ENCODE data around the gene OR2T3. TPM values are rescaled to one million over a fixed set of nuclear protein-coding genes. Genes with fewer than 3 reads are reported as not detected.
A peak's percentile ranks its signal among the peaks of the same experiment; 100 is the strongest.
"Not testable (repeated sequence)": the region's sequence is repeated elsewhere in the genome, so short reads cannot be mapped to it uniquely, and the experiment has no call there.

Gene OR2T3
- total RNA-seq, 6 donors from 2014 or later: not detected

DNA sequence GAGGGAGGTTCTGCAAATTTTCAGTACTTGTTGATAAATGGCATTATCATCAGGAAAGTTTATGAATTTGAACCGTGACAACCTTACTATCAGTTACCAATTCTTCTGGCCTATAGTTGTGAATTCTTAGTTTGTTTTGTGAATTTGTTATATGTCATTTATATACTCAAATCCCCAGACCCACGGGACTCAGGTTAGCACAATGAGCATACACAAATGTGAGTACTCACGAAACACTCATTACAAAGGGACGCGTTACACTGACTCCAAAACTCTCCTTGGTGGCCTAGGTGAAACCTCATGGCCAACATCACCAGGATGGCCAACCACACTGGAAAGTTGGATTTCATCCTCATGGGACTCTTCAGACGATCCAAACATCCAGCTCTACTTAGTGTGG lies 15.1 kb downstream of the OR2T3 start, which contains the start of gene OR2T5:
OR2T5 (plus strand) TSS at position 301 of the 400 bp plus-strand sequence; CDS start at position 301, 0 bp downstream.
- ATAC-seq (ENCODE audit: low FRiP score in 2 of 2); H3K4me3 ChIP-seq; H3K36me3 ChIP-seq; H3K27me3 ChIP-seq; H3K9me3 ChIP-seq; DNase-seq; H3K4me1 ChIP-seq; H3K27ac ChIP-seq: not testable (repeated sequence)
- WGBS, 2 donors: 77% methylated on average over 4 of the region's 6 CpGs; no CpG with 5 or more reads in 1 of the 2 donors

- not testable (repeated sequence) for ATAC-seq (ENCODE audit: low FRiP score in 2 of 2); H3K4me3 ChIP-seq; H3K9me3 ChIP-seq; H3K27me3 ChIP-seq; H3K4me1 ChIP-seq; DNase-seq; H3K36me3 ChIP-seq; H3K27ac ChIP-seq
- WGBS, 2 donors: no CpG with 5 or more reads among the region's 5 CpGs
These were observed 23.5 kb downstream of the OR2T3 start for GRCh38 chr1:248496661-248497060.

DNA sequence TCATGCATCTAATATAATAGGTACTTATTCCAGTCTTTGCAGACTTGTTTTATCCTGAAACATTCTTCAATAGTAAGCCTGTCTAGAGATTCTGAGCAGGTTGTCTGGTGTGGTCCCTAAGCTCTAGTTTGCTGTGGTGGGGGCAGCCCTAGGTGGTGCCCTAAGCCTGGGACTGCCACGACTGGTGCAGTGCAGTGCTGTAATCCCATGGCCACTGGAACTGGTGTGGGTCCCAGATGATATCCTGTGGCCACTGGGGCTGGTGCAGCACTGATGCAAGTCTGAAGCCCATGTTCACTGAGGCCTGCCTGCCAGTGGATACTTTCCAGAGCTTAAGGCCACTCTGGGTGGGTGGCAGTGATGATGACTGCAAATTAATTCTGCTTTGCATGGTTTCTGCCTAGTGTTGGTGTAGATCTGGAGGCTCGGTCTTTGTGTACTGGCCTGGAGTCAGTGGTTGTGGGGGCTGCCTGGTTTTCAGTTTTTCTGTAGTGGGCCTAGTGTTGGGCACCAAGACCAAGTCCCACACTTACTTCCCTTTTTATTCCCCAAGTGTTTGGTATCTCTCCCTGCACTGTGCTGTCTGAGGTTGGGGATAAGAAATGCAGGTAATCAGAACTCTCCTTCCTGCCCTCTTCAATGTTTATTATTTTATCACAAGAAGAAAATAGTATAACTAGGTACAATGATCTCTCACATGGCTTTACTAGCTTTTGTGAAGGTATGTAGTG lies 27.3 kb downstream of the OR2T3 start:
- not testable (repeated sequence) for H3K4me1 ChIP-seq, H3K27me3 ChIP-seq, DNase-seq, H3K4me3 ChIP-seq, H3K27ac ChIP-seq, H3K9me3 ChIP-seq, H3K36me3 ChIP-seq
- ATAC-seq (ENCODE audit: low FRiP score in 2 of 2): peak in 1 of 2 donors; percentile 45
- 71 to 83% methylated on average over 1 of the region's 2 CpGs for WGBS, 2 donors

DNA sequence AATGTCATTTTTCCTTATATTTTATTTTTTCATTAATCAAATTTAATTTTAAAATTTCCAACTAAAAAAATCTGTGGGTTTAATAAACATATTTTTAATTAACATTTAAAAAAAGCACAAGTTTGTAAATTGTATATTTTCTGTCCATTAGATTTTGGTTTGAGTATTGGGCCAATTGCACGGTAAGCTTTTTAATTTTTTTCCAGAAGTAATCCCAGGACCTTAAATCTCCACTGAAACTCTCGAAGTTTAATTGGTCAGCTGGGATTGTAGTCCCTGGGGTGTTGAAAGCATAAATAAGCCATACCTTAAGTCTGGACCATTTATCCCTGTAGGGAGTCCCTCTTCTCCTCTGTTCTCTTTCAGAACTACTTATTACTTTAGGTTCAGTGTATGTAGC lies 34.6 kb downstream of the OR2T3 start, which contains the start of gene OR2G6:
OR2G6 (plus strand) TSS at position 301 of the 400 bp plus-strand sequence. CDS start 13,574 bp downstream, outside the sequence.
- no CpG with 5 or more reads among the region's 2 CpGs for WGBS, 2 donors
- H3K9me3 ChIP-seq; H3K36me3 ChIP-seq; ATAC-seq (ENCODE audit: low FRiP score in 2 of 2); H3K27me3 ChIP-seq; DNase-seq; H3K4me1 ChIP-seq; H3K27ac ChIP-seq; H3K4me3 ChIP-seq: not testable (repeated sequence)

GRCh38 chr1:248510217-248510616 lies 37.1 kb downstream of the OR2T3 start:
- H3K27ac ChIP-seq; ATAC-seq (ENCODE audit: low FRiP score in 2 of 2); H3K9me3 ChIP-seq; H3K36me3 ChIP-seq; H3K4me1 ChIP-seq; DNase-seq; H3K4me3 ChIP-seq; H3K27me3 ChIP-seq: not testable (repeated sequence)

- Histone ChIP-seq H3K36me3 (no peaks in the 10 kb centered on the region), H3K4me1 (no peaks in the 10 kb centered on the region), H3K4me3 (no peak overlapping the region), H3K27me3 (no peaks in the 10 kb centered on the region), H3K9me3 (peaks cover 0 to 4% (median 0%) of the 10 kb centered on the region in 4 donors), H3K27ac (no peak overlapping the region)
- TF ChIP-seq CTCF (IDR thresholded peaks at IDR 0.05): no peak
- TF ChIP-seq POLR2AphosphoS5 (IDR thresholded peaks at IDR 0.05): no peak
- no peak for TF ChIP-seq EP300 (IDR thresholded peaks at IDR 0.05)
- no peak for TF ChIP-seq POLR2A (IDR thresholded peaks at IDR 0.05)
- 84 to 85% methylated on average over 12 of the region's 12 CpGs for WGBS, 2 donors
- no peak for ATAC-seq (ENCODE audit: low FRiP score in 2 of 2)
- peak in 1 of 2 donors; percentile 13 for DNase-seq
These were observed 48.7 kb downstream of the OR2T3 start for GRCh38 chr1:248521856-248522255.

Other genes with a start within 250 kb of the OR2T3 start
- not detected for gene OR2M4, start 241.9 kb upstream of the OR2T3 start, total RNA-seq
- 1 to 10 TPM in 1 of 6 donors, not detected in 5; 3.3 TPM for gene OR2T33, start 195.4 kb upstream of the OR2T3 start, total RNA-seq
- not detected for gene OR2T12, start 169.9 kb upstream of the OR2T3 start, total RNA-seq
- gene OR2M7, start 148.8 kb upstream of the OR2T3 start, total RNA-seq: not detected
- gene OR14C36, start 124.6 kb upstream of the OR2T3 start, total RNA-seq: not detected
- gene OR2T4, start 111.7 kb upstream of the OR2T3 start, total RNA-seq: not detected
- not detected for gene OR2T6, start 97.6 kb upstream of the OR2T3 start, total RNA-seq
- not detected for gene OR2T1, start 70.3 kb upstream of the OR2T3 start, total RNA-seq
- not detected for gene OR2T2, start 27.7 kb upstream of the OR2T3 start, total RNA-seq
- gene OR2T5, start 15.2 kb downstream of the OR2T3 start, total RNA-seq: not detected
- not detected for gene OR2G6, start 34.7 kb downstream of the OR2T3 start, total RNA-seq
- not detected for gene OR2T29, start 89.4 kb downstream of the OR2T3 start, total RNA-seq
- not detected for gene OR2T34, start 101.4 kb downstream of the OR2T3 start, total RNA-seq
- gene OR2T10, start 124.3 kb downstream of the OR2T3 start, total RNA-seq: not detected
- gene OR2T11, start 161.7 kb downstream of the OR2T3 start, total RNA-seq: 1 to 10 TPM in 1 of 6 donors, not detected in 5; 1.8 TPM
- gene OR2T35, start 171.9 kb downstream of the OR2T3 start, total RNA-seq: not detected
- gene OR2T27, start 182.2 kb downstream of the OR2T3 start, total RNA-seq: not detected
- gene OR14I1, start 229.4 kb downstream of the OR2T3 start, total RNA-seq: not detected